ENCODE measurements around the gene ACBD4.

ACBD4 gene

GRCh38 chr17:45136846-45137560 lies 1.5 kb downstream of the ACBD4 start:
- no peak for DNase-seq (ENCODE audit: low read depth)

- no peak for DNase-seq (ENCODE audit: low read depth)
Observed at GRCh38 chr17:45137561-45138305, 2.2 kb downstream of the ACBD4 start.

GRCh38 chr17:45138911-45139532 lies 3.5 kb downstream of the ACBD4 start:
- DNase-seq (ENCODE audit: low read depth) = no peak

- DNase-seq (ENCODE audit: low read depth) = no peak
Observed at GRCh38 chr17:45139533-45139920, 4.0 kb downstream of the ACBD4 start.

GRCh38 chr17:45143094-45143670 lies 7.7 kb downstream of the ACBD4 start:
- no peak for DNase-seq (ENCODE audit: low read depth)

- no peak for DNase-seq (ENCODE audit: low read depth)
Observed at GRCh38 chr17:45143767-45144198, 8.3 kb downstream of the ACBD4 start.

- DNase-seq (ENCODE audit: low read depth) = no peak
Observed at GRCh38 chr17:45144199-45145034, 8.9 kb downstream of the ACBD4 start.

- DNase-seq (ENCODE audit: low read depth) = no peak
Observed at GRCh38 chr17:45145035-45145389, 9.5 kb downstream of the ACBD4 start.

GRCh38 chr17:45146166-45146565 lies 10.7 kb downstream of the ACBD4 start:
- no peak for DNase-seq (ENCODE audit: low read depth)

- no peak for DNase-seq (ENCODE audit: low read depth)
Observed at GRCh38 chr17:45146592-45146889, 11.1 kb downstream of the ACBD4 start.

- DNase-seq (ENCODE audit: low read depth) = peak; percentile 44
Observed at GRCh38 chr17:45146890-45147580, 11.5 kb downstream of the ACBD4 start.

- peak; percentile 46 for DNase-seq (ENCODE audit: low read depth)
Observed at GRCh38 chr17:45147581-45148182, 12.2 kb downstream of the ACBD4 start.

DNA sequence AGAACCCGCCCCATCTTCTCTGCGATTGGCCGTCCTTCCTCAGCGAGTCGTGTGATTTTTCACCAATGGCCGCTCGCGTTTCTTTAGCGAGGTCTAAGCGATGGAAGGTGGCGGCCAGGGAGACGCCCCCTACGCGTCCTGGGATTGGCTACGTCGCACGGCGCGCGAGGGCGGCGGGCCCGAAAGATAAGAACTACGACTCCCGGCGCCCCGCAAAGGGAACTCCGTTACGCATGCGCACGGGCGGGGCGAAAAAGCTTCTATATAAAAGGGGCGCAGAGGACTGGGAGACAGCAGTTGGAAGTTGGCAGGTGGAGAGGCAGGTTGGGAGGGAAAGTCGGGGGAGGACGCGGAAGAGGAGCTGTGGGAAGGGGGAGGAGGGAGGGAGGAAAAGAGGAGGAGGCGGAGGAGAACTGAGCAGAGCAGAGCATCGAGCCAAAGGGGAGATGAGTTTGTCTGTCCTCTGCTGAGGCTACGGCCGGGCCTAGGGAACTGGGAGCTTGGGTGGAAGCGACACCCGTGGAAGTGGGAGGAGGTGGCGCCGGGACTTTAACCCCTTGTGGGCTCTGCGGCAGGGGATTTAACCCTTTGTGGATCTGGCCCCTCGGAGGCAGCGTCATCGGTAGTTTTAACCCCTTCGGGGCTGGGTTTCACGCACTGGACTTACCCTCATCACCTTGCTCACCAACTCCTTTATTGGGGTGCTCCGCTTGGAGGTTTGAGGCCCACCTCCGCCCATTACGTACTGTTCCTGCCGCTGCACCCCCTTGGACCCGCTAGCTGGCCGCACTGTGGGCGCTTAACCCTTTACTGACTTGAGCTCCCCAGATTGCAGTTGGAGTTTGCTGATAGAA lies 12.9 kb downstream of the ACBD4 start, which contains the start of gene HEXIM1:
TSS of gene HEXIM1 (plus strand) at position 293 of the 854 bp plus-strand sequence. CDS start 716 bp downstream, outside the sequence.
- peak; percentile 99 for DNase-seq (ENCODE audit: low read depth)

DNA sequence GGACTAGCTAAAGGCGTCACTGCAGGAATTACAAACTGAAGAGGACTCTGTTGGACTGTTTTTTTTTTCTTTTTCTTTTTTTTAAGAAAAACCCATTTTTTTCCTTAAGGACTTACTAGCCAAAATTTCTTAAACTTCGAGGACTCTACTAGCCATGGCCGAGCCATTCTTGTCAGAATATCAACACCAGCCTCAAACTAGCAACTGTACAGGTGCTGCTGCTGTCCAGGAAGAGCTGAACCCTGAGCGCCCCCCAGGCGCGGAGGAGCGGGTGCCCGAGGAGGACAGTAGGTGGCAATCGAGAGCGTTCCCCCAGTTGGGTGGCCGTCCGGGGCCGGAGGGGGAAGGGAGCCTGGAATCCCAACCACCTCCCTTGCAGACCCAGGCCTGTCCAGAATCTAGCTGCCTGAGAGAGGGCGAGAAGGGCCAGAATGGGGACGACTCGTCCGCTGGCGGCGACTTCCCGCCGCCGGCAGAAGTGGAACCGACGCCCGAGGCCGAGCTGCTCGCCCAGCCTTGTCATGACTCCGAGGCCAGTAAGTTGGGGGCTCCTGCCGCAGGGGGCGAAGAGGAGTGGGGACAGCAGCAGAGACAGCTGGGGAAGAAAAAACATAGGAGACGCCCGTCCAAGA lies 13.7 kb downstream of the ACBD4 start:
- peak; percentile 61 for DNase-seq (ENCODE audit: low read depth)

DNA sequence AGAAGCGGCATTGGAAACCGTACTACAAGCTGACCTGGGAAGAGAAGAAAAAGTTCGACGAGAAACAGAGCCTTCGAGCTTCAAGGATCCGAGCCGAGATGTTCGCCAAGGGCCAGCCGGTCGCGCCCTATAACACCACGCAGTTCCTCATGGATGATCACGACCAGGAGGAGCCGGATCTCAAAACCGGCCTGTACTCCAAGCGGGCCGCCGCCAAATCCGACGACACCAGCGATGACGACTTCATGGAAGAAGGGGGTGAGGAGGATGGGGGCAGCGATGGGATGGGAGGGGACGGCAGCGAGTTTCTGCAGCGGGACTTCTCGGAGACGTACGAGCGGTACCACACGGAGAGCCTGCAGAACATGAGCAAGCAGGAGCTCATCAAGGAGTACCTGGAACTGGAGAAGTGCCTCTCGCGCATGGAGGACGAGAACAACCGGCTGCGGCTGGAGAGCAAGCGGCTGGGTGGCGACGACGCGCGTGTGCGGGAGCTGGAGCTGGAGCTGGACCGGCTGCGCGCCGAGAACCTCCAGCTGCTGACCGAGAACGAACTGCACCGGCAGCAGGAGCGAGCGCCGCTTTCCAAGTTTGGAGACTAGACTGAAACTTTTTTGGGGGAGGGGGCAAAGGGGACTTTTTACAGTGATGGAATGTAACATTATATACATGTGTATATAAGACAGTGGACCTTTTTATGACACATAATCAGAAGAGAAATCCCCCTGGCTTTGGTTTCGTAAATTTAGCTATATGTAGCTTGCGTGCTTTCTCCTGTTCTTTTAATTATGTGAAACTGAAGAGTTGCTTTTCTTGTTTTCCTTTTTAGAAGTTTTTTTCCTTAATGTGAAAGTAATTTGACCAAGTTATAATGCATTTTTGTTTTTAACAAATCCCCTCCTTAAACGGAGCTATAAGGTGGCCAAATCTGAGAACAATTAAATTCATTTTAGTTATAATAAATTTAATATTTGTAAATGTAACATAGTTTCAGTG lies 14.5 kb downstream of the ACBD4 start:
- DNase-seq (ENCODE audit: low read depth) = no peak

DNA sequence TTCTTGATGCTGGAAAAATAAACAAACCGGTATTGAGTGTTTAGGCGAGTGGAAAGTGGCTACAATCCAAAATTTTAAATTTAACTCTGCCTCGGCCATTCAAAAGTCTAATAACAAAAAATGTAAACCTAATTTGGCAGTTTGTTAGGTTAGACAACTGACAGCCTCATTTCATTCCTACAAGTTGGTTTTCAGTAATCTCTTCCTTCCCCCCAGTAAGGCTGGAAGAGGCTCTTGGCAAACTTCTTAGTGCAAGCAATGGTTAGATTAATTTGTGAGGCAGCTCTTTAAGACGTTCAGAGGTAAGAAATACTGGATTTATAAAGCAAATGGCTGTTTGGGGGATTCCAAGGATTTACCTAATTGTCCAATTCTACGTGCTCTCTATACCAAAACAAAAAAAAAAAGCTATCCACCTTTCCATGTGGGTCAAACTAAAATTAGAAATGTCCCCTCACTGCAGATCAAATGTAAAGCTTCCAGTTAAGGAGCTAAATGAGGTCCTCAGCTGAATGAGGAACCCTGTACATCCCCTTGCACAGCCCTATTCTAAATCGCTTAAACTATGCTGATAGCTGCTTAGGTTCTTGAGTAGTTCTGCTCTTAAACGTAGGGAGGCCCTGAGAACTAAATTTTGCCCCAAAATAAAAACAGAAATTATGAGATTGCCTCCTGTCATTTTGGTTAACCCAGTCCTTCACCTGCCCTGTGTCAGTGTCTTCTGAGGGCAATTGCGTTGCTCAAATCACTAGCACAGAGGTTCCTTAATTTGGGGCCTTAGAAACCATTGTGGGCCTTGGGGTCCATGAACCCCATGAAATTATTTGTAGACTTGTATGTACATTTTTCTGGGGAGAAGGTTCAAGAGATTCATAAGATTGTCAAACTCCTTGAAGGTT lies 15.7 kb downstream of the ACBD4 start:
- no peak for DNase-seq (ENCODE audit: low read depth)

- no peak for DNase-seq (ENCODE audit: low read depth)
Observed at GRCh38 chr17:45155029-45155428, 19.5 kb downstream of the ACBD4 start.

Data from stimulated activated CD8-positive, alpha-beta memory T cell treated with anti-CD3 and anti-CD28 coated beads, Interleukin-12 subunit alpha, Interleukin-12 subunit beta, amount 100 ng/mL, for 1 hour (primary cell).